Stimulated activated memory B cell treated with anti-CD40 and anti-IgM and Interleukin-4, amounts not matched to agents 10 μg/mL and 1 μg/mL and 100 μg/mL, for 72 hours (primary cell): ENCODE results near the gene ASPSCR1.

Experiments
- ATAC-seq: fragments of 150-1000 bp; cut with Tn5 transposase; 2 replicates; pipeline ENCODE4 v1.10.0; 2021
- H3K27ac Mint-ChIP-seq: one replicate; pipeline ENCODE4 v1.8.0; 2022; ENCODE audit warnings: mild to moderate bottlenecking, mixed read lengths
- H3K27me3 Mint-ChIP-seq: one replicate; pipeline ENCODE4 v1.8.0; 2022; ENCODE audit warnings: mixed read lengths
- H3K36me3 Mint-ChIP-seq: one replicate; pipeline ENCODE4 v1.8.0; 2022; ENCODE audit warnings: mixed read lengths
- H3K4me1 Mint-ChIP-seq: one replicate; pipeline ENCODE4 v1.8.0; 2022; ENCODE audit warnings: mixed read lengths
- H3K4me3 Mint-ChIP-seq: one replicate; pipeline ENCODE4 v1.8.0; 2022; ENCODE audit warnings: mild to moderate bottlenecking, moderate library complexity, mixed read lengths
- H3K9me3 Mint-ChIP-seq: one replicate; pipeline ENCODE4 v1.8.0; 2022; ENCODE audit warnings: mixed read lengths

The ASPSCR1 gene

GRCh38 chr17:82024859-82025258, 47.4 kb downstream of the ASPSCR1 start:
- Mint-ChIP-seq H3K9me3 (no peaks in the 10 kb centered on the region), H3K27me3 (peaks cover 35% of the 10 kb centered on the region), H3K4me1 (peaks cover 43% of the 10 kb centered on the region), H3K36me3 (peaks cover 12% of the 10 kb centered on the region), H3K4me3 (no peak overlapping the region), H3K27ac (no peak overlapping the region)
- no peak for ATAC-seq

- ATAC-seq, result no peak
- no peak overlapping the region for H3K27ac Mint-ChIP-seq
- peaks cover 12% of the 10 kb centered on the region for H3K36me3 Mint-ChIP-seq
- H3K27me3 Mint-ChIP-seq, result peaks cover 36% of the 10 kb centered on the region
- H3K9me3 Mint-ChIP-seq, result no peaks in the 10 kb centered on the region
- H3K4me3 Mint-ChIP-seq, result no peak overlapping the region
- H3K4me1 Mint-ChIP-seq, result peaks cover 41% of the 10 kb centered on the region
These were observed 48.1 kb downstream of the ASPSCR1 start for GRCh38 chr17:82025401-82026107.

- H3K27ac Mint-ChIP-seq, result no peak overlapping the region
These were observed 50.8 kb downstream of the ASPSCR1 start for GRCh38 chr17:82028246-82028645.

GRCh38 chr17:82028966-82029365, 51.5 kb downstream of the ASPSCR1 start:
- no peak for ATAC-seq
- H3K9me3 Mint-ChIP-seq, result no peaks in the 10 kb centered on the region
- H3K27ac Mint-ChIP-seq, result no peak overlapping the region
- peaks cover 36% of the 10 kb centered on the region for H3K27me3 Mint-ChIP-seq
- H3K4me3 Mint-ChIP-seq, result peak overlapping the region; percentile 64
- peaks cover 20% of the 10 kb centered on the region for H3K4me1 Mint-ChIP-seq
- H3K36me3 Mint-ChIP-seq, result peaks cover 12% of the 10 kb centered on the region

More at GRCh38 chr17:82028246-82028645, 50.8 kb downstream of the ASPSCR1 start:
- no peaks in the 10 kb centered on the region for H3K9me3 Mint-ChIP-seq
- H3K36me3 Mint-ChIP-seq, result peaks cover 12% of the 10 kb centered on the region
- peaks cover 25% of the 10 kb centered on the region for H3K4me1 Mint-ChIP-seq
- H3K27me3 Mint-ChIP-seq, result peaks cover 36% of the 10 kb centered on the region
- H3K4me3 Mint-ChIP-seq, result no peak overlapping the region
- no peak for ATAC-seq

- H3K4me1 Mint-ChIP-seq, result peaks cover 16% of the 10 kb centered on the region
- H3K4me3 Mint-ChIP-seq, result peak overlapping the region; percentile 64
- H3K36me3 Mint-ChIP-seq, result peaks cover 12% of the 10 kb centered on the region
- ATAC-seq, result no peak
- no peaks in the 10 kb centered on the region for H3K9me3 Mint-ChIP-seq
- H3K27me3 Mint-ChIP-seq, result peaks cover 36% of the 10 kb centered on the region
- H3K27ac Mint-ChIP-seq, result no peak overlapping the region
These were observed 52.0 kb downstream of the ASPSCR1 start for GRCh38 chr17:82029391-82029790.

- peaks cover 17% of the 10 kb centered on the region for H3K4me1 Mint-ChIP-seq
- H3K27me3 Mint-ChIP-seq, result peaks cover 36% of the 10 kb centered on the region
- peak overlapping the region; percentile 85 for H3K4me3 Mint-ChIP-seq
- peaks cover 14% of the 10 kb centered on the region for H3K36me3 Mint-ChIP-seq
- ATAC-seq, result no peak
- H3K9me3 Mint-ChIP-seq, result no peaks in the 10 kb centered on the region
- H3K27ac Mint-ChIP-seq, result no peak overlapping the region
These were observed 52.6 kb downstream of the ASPSCR1 start for GRCh38 chr17:82029990-82030469.

GRCh38 chr17:82030470-82031302, 53.3 kb downstream of the ASPSCR1 start:
- Mint-ChIP-seq H3K4me3 (peak overlapping the region; percentile 85), H3K4me1 (peaks cover 24% of the 10 kb centered on the region), H3K27ac (no peak overlapping the region), H3K27me3 (peaks cover 34% of the 10 kb centered on the region), H3K36me3 (peaks cover 20% of the 10 kb centered on the region), H3K9me3 (no peaks in the 10 kb centered on the region)
- peak; percentile 71 for ATAC-seq

- H3K36me3 Mint-ChIP-seq, result peaks cover 21% of the 10 kb centered on the region
- peak within 1 kb of the TSS; percentile 85 for H3K4me3 Mint-ChIP-seq
- ATAC-seq, result no peak
- peaks cover 31% of the 10 kb centered on the region for H3K4me1 Mint-ChIP-seq
- H3K27ac Mint-ChIP-seq, result no peak within 1 kb of the TSS
- H3K27me3 Mint-ChIP-seq, result peaks cover 27% of the 10 kb centered on the region
- no peaks in the 10 kb centered on the region for H3K9me3 Mint-ChIP-seq
These were observed 54.0 kb downstream of the ASPSCR1 start, which contains the start of gene RAC3 for GRCh38 chr17:82031303-82031884. RAC3 (plus strand) TSS chr17:82031678; CDS start chr17:82031762, 84 bp downstream.

- peak overlapping the region; percentile 59 for H3K4me3 Mint-ChIP-seq
- no peaks in the 10 kb centered on the region for H3K9me3 Mint-ChIP-seq
- H3K27me3 Mint-ChIP-seq, result peaks cover 22% of the 10 kb centered on the region
- ATAC-seq, result peak; percentile 54
- H3K36me3 Mint-ChIP-seq, result peaks cover 17% of the 10 kb centered on the region
- peaks cover 35% of the 10 kb centered on the region for H3K4me1 Mint-ChIP-seq
- H3K27ac Mint-ChIP-seq, result no peak overlapping the region
These were observed 54.6 kb downstream of the ASPSCR1 start for GRCh38 chr17:82031885-82032627.

GRCh38 chr17:82033359-82034085, 56.1 kb downstream of the ASPSCR1 start:
- Mint-ChIP-seq H3K27ac (no peak overlapping the region), H3K4me3 (no peak overlapping the region), H3K36me3 (peaks cover 10% of the 10 kb centered on the region)

GRCh38 chr17:82034371-82035011, 57.1 kb downstream of the ASPSCR1 start:
- Mint-ChIP-seq H3K9me3 (no peaks in the 10 kb centered on the region), H3K27me3 (peaks cover 5% of the 10 kb centered on the region), H3K36me3 (peaks cover 10% of the 10 kb centered on the region), H3K27ac (no peak overlapping the region), H3K4me3 (no peak overlapping the region), H3K4me1 (peaks cover 44% of the 10 kb centered on the region)
- no peak for ATAC-seq

More at GRCh38 chr17:82033359-82034085, 56.1 kb downstream of the ASPSCR1 start:
- H3K9me3 Mint-ChIP-seq, result no peaks in the 10 kb centered on the region
- H3K4me1 Mint-ChIP-seq, result peaks cover 41% of the 10 kb centered on the region
- ATAC-seq, result no peak
- H3K27me3 Mint-ChIP-seq, result peaks cover 12% of the 10 kb centered on the region

- ATAC-seq, result no peak
- H3K27me3 Mint-ChIP-seq, result no peaks in the 10 kb centered on the region
These were observed 58.1 kb downstream of the ASPSCR1 start for GRCh38 chr17:82035488-82035887.

GRCh38 chr17:82035956-82036633, 58.7 kb downstream of the ASPSCR1 start:
- peaks cover 10% of the 10 kb centered on the region for H3K36me3 Mint-ChIP-seq
- no peaks in the 10 kb centered on the region for H3K9me3 Mint-ChIP-seq
- no peak for ATAC-seq
- H3K27me3 Mint-ChIP-seq, result no peaks in the 10 kb centered on the region
- H3K27ac Mint-ChIP-seq, result no peak overlapping the region
- peaks cover 33% of the 10 kb centered on the region for H3K4me1 Mint-ChIP-seq
- H3K4me3 Mint-ChIP-seq, result peak overlapping the region; percentile 85

More at GRCh38 chr17:82035488-82035887, 58.1 kb downstream of the ASPSCR1 start:
- Mint-ChIP-seq H3K4me3 (no peak overlapping the region), H3K4me1 (peaks cover 36% of the 10 kb centered on the region), H3K36me3 (peaks cover 10% of the 10 kb centered on the region), H3K27ac (no peak overlapping the region), H3K9me3 (no peaks in the 10 kb centered on the region)
